Measurements from ENCODE around the gene THRAP3.

DNA sequence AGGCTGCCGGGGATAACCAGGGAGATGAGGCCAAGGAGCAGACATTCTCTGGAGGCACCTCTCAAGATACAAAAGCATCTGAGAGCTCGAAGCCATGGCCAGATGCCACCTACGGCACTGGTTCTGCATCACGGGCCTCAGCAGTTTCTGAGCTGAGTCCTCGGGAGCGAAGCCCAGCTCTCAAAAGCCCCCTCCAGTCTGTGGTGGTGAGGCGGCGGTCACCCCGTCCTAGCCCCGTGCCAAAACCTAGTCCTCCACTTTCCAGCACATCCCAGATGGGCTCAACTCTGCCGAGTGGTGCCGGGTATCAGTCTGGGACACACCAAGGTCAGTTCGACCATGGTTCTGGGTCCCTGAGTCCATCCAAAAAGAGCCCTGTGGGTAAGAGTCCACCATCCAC lies 62.6 kb downstream of the THRAP3 start:
- TF ChIP-seq EZH2 (IDR thresholded peaks at IDR 0.05; ENCODE audit: low read length, unreplicated experiment) (no peak), EZH2phosphoT487 (IDR thresholded peaks at IDR 0.05; ENCODE audit: borderline replicate concordance, low read length) (no peak)
- TF ChIP-seq, protein P1, sequence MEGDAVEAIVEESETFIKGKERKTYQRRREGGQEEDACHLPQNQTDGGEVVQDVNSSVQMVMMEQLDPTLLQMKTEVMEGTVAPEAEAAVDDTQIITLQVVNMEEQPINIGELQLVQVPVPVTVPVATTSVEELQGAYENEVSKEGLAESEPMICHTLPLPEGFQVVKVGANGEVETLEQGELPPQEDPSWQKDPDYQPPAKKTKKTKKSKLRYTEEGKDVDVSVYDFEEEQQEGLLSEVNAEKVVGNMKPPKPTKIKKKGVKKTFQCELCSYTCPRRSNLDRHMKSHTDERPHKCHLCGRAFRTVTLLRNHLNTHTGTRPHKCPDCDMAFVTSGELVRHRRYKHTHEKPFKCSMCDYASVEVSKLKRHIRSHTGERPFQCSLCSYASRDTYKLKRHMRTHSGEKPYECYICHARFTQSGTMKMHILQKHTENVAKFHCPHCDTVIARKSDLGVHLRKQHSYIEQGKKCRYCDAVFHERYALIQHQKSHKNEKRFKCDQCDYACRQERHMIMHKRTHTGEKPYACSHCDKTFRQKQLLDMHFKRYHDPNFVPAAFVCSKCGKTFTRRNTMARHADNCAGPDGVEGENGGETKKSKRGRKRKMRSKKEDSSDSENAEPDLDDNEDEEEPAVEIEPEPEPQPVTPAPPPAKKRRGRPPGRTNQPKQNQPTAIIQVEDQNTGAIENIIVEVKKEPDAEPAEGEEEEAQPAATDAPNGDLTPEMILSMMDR (conservative IDR thresholded peaks at IDR 0.05; ENCODE audit: low read depth, low read length) = no peak

All from PC-3 (cell line).